D721Med (cell line): Measurements from ENCODE around the gene NOS1.

Experiments
- DNase-seq: peaks from one replicate; pipeline ENCODE4 v3.0.0; 2011; ENCODE audit warnings: low spot score; ENCODE audit not compliant: insufficient read length
- FAIRE-seq: peaks from 2 replicates; lab custom pipeline; 2011; peaks lifted over from hg19 to GRCh38; lab: Jason Lieb, UNC
- TF ChIP-seq, protein P1 (sequence below): IDR thresholded peaks from 2 replicates; pipeline ENCODE4 v1.5.1; 2012; ENCODE audit warnings: mild to moderate bottlenecking, control low read depth; ENCODE audit not compliant: insufficient read depth; ENCODE audit errors: missing control alignments

NOS1 gene

DNA sequence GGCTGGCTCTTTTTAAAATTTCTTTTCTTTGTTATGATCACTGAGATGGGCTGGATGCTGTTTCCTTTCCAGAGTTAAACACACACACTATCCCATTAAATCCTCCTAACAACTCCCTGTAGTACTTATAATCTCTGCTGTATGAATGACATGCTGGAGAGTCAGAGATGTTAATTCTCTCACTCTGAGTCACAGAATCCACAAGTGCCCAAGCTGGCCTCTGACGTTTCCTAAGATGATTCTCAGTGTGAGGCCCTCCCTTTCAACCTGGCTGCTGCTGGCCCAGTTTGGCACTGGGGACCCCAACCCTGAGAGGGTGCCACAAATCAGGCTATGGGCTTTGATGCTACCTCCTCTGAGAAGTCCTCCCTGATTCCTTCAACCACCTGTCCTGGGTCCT, 5.4 kb downstream of the NOS1 start:
- TF ChIP-seq, protein P1, sequence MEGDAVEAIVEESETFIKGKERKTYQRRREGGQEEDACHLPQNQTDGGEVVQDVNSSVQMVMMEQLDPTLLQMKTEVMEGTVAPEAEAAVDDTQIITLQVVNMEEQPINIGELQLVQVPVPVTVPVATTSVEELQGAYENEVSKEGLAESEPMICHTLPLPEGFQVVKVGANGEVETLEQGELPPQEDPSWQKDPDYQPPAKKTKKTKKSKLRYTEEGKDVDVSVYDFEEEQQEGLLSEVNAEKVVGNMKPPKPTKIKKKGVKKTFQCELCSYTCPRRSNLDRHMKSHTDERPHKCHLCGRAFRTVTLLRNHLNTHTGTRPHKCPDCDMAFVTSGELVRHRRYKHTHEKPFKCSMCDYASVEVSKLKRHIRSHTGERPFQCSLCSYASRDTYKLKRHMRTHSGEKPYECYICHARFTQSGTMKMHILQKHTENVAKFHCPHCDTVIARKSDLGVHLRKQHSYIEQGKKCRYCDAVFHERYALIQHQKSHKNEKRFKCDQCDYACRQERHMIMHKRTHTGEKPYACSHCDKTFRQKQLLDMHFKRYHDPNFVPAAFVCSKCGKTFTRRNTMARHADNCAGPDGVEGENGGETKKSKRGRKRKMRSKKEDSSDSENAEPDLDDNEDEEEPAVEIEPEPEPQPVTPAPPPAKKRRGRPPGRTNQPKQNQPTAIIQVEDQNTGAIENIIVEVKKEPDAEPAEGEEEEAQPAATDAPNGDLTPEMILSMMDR = no peak
- DNase-seq (no peak), FAIRE-seq (no peak)

DNA sequence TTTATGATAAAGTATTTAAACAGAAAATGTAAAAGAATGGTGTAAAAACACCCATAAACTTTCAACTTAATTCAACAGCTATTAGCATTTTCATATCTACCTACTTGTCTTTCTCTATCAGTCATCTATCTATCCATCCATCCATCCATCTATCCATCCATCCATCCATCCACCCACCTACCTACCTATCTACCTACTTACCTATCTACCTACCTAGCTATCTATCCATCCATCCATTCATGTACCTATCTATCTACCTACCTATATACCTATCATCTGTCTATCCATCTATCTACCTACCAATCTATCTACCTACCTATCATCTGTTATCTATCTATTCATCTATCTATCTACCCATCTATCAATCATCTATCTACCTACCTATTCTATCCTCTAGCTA, 8.5 kb downstream of the NOS1 start:
- DNase-seq (no peak), FAIRE-seq (no peak)
- TF ChIP-seq, protein P1 = no peak

- FAIRE-seq (no peak), DNase-seq (no peak)
- TF ChIP-seq, protein P1 = no peak
Observed at GRCh38 chr12:117352206-117352605, 9.2 kb downstream of the NOS1 start.

GRCh38 chr12:117350140-117350539, 11.3 kb downstream of the NOS1 start:
- no peak for FAIRE-seq
- DNase-seq = no peak
- TF ChIP-seq, protein P1 = no peak

DNA sequence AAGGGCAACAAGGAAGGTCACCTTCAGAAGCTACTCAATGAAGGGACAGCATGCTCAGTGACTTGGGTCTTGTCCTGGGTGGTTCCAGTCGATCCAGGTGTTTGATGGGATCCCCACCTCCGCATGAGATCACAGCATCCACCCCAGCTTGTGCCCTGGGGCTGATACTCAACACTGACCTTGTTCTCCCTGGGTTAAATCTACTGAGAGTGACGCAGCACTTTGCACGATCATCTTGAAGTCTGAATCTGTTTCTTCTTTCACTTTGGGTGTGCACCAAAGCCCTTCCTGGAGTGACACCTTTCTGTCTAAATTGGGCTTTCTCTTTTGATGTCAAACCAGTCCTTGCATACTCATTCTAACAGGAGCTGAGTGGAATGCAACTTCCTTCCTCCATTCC, 13.8 kb downstream of the NOS1 start:
- TF ChIP-seq, protein P1 = no peak
- no peak for FAIRE-seq

GRCh38 chr12:117344716-117345115, 16.7 kb downstream of the NOS1 start:
- DNase-seq (no peak), FAIRE-seq (no peak)
- TF ChIP-seq, protein P1 = no peak

More for the DNA sequence above, 13.8 kb downstream of the NOS1 start:
- DNase-seq = no peak

DNA sequence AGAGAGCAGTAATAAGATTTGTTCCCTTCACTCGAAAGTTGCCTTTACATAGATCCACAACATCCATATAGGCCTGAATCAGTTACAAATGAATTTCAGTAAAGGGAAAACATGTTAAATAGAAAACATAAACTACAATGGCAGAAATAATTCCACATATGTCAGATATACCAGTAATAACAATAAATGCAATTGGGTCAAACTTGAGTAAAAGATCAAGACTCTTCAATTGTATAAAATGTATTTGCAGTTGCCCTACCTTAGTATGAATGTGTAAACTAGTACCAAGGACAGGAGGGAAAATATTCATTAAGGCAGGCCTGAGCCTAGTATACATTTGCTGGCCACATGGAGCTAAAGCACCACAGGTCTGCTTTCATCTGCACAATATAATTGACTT, 17.6 kb downstream of the NOS1 start:
- TF ChIP-seq, protein P1 = no peak
- FAIRE-seq = peak; percentile 16
- no peak for DNase-seq
